Activated naive CD4-positive, alpha-beta T cell treated with anti-CD3 and anti-CD28 coated beads for 36 hours (primary cell): ENCODE results near the gene ZNF41. TPM values are rescaled to one million over a fixed set of nuclear protein-coding genes. Genes with fewer than 3 reads are reported as not detected.
"Not testable (repeated sequence)": the region's sequence is repeated elsewhere in the genome, so short reads cannot be mapped to it uniquely, and the experiment has no call there.

ENCODE experiments used
- CTCF ChIA-PET: fragments of 350-600 bp; sonication (Branson Sonifier 250); formaldehyde crosslinking; loops from one replicate; lab custom pipeline; 2021; ENCODE audit warnings: antibody characterized with exemption; lab: Charles Lee
- DNase-seq: peaks from one replicate; pipeline ENCODE4 v3.0.0-alpha.2; 2020
- H3K27ac Mint-ChIP-seq: one replicate; pipeline ENCODE4 v1.8.0; 2021; ENCODE audit warnings: mild to moderate bottlenecking, mixed read lengths
- H3K27me3 Mint-ChIP-seq: one replicate; pipeline ENCODE4 v1.8.0; 2021; ENCODE audit warnings: low read depth, mixed read lengths
- H3K36me3 Mint-ChIP-seq: one replicate; pipeline ENCODE4 v1.8.0; 2021; ENCODE audit warnings: low read depth, mixed read lengths
- H3K4me1 Mint-ChIP-seq: one replicate; pipeline ENCODE4 v1.8.0; 2021; ENCODE audit warnings: low read depth, mixed read lengths
- H3K4me3 Mint-ChIP-seq: one replicate; pipeline ENCODE4 v1.8.0; 2021; ENCODE audit warnings: mild to moderate bottlenecking, moderate library complexity, mixed read lengths
- H3K9me3 Mint-ChIP-seq: one replicate; pipeline ENCODE4 v1.8.0; 2021; ENCODE audit warnings: mixed read lengths
- intact Hi-C: fragments of 100-400 bp; cut with micrococcal nuclease; formaldehyde crosslinking; loops from one replicate; pipeline ENCODE4 v1.15.1; 2023
- total RNA-seq, 2 experiments: library from RNA; stranded (reverse); gene quantifications; one replicate each; pipeline ENCODE4 v1.2.3, GENCODE V29; 2021

ZNF41 gene
- total RNA-seq, 2 experiments from 2014 or later, result 4.6 to 6.4 TPM

- DNase-seq, result no peak
- intact Hi-C loops, result no loop called here
- CTCF ChIA-PET, result no interaction called here
Measured at GRCh38 chrX:47507153-47507867, 24.3 kb upstream of the ZNF41 start.

GRCh38 chrX:47503151-47503550 is 20.1 kb upstream of the ZNF41 start:
- DNase-seq, result no peak
- intact Hi-C loops, result no loop called here
- Mint-ChIP-seq H3K27me3 (no peaks in the 10 kb centered on the region), H3K27ac (no peak overlapping the region), H3K9me3 (no peaks in the 10 kb centered on the region), H3K4me3 (no peak overlapping the region), H3K36me3 (no peaks in the 10 kb centered on the region), H3K4me1 (peaks cover 4% of the 10 kb centered on the region)
- CTCF ChIA-PET, result interaction anchor here (1.2 kb wide), 1 partner anchor 20 kb away, joined by 4 read pairs; no protein-coding TSS in a partner anchor

More at GRCh38 chrX:47507153-47507867, 24.3 kb upstream of the ZNF41 start:
- no peak overlapping the region for H3K4me3 Mint-ChIP-seq
- no peaks in the 10 kb centered on the region for H3K9me3 Mint-ChIP-seq
- no peaks in the 10 kb centered on the region for H3K27me3 Mint-ChIP-seq
- H3K27ac Mint-ChIP-seq, result no peak overlapping the region
- peaks cover 4% of the 10 kb centered on the region for H3K4me1 Mint-ChIP-seq
- H3K36me3 Mint-ChIP-seq, result no peaks in the 10 kb centered on the region

- H3K27ac Mint-ChIP-seq, result no peak overlapping the region
- intact Hi-C loops, result no loop called here
- no peaks in the 10 kb centered on the region for H3K9me3 Mint-ChIP-seq
- peaks cover 2% of the 10 kb centered on the region for H3K4me1 Mint-ChIP-seq
- no peaks in the 10 kb centered on the region for H3K27me3 Mint-ChIP-seq
- CTCF ChIA-PET, result interaction anchor here (0.6 to 1.2 kb wide), 2 partner anchors 21 to 23 kb away, joined by 4 read pairs; no protein-coding TSS in a partner anchor
- no peaks in the 10 kb centered on the region for H3K36me3 Mint-ChIP-seq
- DNase-seq, result no peak
- no peak overlapping the region for H3K4me3 Mint-ChIP-seq
Measured at GRCh38 chrX:47502316-47503125, 19.5 kb upstream of the ZNF41 start.

DNA sequence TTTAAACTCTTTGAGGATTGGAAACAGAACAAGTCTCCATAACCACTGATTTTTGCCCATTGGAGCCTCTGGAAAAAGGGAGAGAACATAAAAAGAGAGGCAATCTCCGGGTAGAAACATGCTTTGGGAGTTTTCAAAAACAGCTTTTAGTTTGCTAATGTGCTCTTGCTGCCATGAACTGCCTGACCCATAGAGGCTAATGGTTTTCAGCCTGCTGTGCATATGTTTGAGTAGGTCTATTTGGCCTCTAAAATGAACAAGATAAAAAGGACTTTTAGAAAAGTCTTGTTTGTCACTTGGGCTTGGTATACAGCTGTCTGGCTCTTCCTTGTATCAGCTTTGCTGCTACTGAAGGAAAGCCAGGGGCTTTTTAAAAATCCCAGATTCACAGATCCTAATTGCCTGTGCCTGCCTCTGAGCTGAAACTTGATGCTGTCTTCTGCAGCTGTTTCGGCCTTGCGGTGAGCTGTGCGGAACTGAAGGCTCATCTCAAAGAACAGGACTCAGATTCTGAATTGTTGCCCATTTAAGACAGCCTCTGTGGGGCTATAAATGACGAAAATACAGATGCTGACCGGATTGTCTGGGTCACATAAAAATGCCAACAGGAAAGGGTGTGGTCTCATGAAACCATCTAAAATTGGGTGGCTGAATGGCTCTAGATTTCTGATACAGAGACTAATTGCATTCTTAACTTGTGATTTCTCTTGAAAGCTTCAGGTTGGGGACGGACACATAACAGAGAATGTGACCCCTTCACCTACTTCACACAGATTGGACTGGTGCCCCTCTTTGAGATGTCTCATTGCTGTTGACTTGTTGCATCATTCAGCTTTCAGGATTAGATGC is 18.4 kb upstream of the ZNF41 start:
- no peaks in the 10 kb centered on the region for H3K9me3 Mint-ChIP-seq
- no peak overlapping the region for H3K27ac Mint-ChIP-seq
- DNase-seq, result no peak
- CTCF ChIA-PET, result interaction anchor here (0.9 kb wide), 1 partner anchor 22 kb away, joined by 3 read pairs; no protein-coding TSS in a partner anchor
- H3K36me3 Mint-ChIP-seq, result no peaks in the 10 kb centered on the region
- H3K4me3 Mint-ChIP-seq, result no peak overlapping the region
- no peaks in the 10 kb centered on the region for H3K27me3 Mint-ChIP-seq
- no peaks in the 10 kb centered on the region for H3K4me1 Mint-ChIP-seq
- intact Hi-C loops, result no loop called here

DNA sequence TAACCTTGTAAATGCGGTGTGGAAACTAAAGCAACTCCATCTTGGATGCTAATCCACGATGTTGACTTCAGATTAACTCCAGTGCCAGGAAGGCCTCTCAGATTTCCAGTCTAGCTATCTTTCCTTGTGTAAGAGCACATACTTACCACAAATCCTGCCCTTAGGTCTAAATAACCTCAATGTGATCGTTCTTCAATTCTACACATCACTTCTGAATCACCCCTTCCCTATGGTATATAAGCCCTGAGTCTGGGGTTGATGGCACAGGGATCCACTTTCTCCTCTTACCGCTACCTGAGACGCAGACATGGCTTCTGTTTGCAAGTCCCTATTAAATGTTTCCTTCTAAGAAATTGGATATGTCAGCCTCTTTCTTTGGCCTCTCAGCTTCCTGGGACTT is 17.5 kb upstream of the ZNF41 start:
- Mint-ChIP-seq H3K27me3 (no peaks in the 10 kb centered on the region), H3K4me3 (no peak overlapping the region), H3K9me3 (no peaks in the 10 kb centered on the region), H3K27ac (no peak overlapping the region), H3K4me1 (no peaks in the 10 kb centered on the region), H3K36me3 (no peaks in the 10 kb centered on the region)
- no peak for DNase-seq
- CTCF ChIA-PET, result no interaction called here
- intact Hi-C loops, result no loop called here

GRCh38 chrX:47499293-47499692 is 16.3 kb upstream of the ZNF41 start:
- no peak overlapping the region for H3K4me3 Mint-ChIP-seq
- H3K36me3 Mint-ChIP-seq, result no peaks in the 10 kb centered on the region
- no peak for DNase-seq
- no peaks in the 10 kb centered on the region for H3K9me3 Mint-ChIP-seq
- no peaks in the 10 kb centered on the region for H3K4me1 Mint-ChIP-seq
- intact Hi-C loops, result no loop called here
- H3K27ac Mint-ChIP-seq, result no peak overlapping the region
- H3K27me3 Mint-ChIP-seq, result no peaks in the 10 kb centered on the region
- CTCF ChIA-PET, result interaction anchor here (0.6 kb wide), 1 partner anchor 118 kb away, joined by 5 read pairs; no protein-coding TSS in a partner anchor

DNA sequence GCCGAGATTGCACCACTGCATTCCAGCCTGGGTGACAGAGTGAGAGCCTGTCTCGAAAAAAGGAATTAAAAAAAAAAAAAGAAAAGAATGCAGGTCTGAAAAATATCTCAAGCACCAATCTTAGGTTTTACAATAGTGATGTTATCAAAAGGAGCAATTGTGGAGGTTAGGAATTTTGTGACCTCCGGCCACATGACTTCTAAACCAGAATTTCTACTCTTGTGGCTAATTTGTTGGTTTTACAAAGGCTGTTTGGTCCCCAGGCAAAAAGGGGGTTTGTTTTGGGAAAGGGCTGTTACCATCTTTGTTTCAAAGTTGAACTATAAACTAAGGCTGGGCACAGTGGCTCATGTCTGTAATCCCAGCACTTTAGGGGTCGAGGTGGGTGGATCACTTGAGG is 15.4 kb upstream of the ZNF41 start:
- intact Hi-C loops, result no loop called here
- no peaks in the 10 kb centered on the region for H3K4me1 Mint-ChIP-seq
- H3K27ac Mint-ChIP-seq, result no peak overlapping the region
- no peak for DNase-seq
- no peak overlapping the region for H3K4me3 Mint-ChIP-seq
- H3K36me3 Mint-ChIP-seq, result no peaks in the 10 kb centered on the region
- CTCF ChIA-PET, result no interaction called here
- no peaks in the 10 kb centered on the region for H3K27me3 Mint-ChIP-seq
- no peaks in the 10 kb centered on the region for H3K9me3 Mint-ChIP-seq

DNA sequence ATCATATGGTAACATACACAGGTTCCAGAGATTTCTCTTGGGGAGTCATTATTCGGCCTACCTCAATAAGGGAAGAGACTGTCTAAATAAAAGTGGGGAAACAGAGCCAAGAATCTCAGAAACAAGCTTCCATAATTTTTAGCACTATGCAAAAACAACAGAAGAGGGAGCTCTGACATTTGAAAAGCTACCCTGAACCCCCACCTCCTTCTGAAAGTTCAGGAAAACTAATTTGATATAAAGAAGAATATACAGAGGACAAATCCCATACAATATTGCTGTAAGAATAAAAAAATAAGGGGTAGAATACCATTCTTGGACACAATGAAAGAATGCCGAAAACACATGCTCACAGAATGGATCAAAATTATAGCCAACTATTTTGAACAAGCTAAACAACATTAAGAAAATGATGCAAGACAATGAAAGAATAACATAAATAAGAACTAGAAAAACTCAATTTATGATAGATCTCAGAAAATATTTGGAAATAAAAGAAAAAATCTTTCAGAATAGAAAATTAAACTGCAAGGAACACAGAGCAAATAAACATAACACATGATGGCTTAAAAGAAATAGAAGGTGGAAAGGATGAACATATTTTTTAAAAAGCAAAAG is 14.4 kb upstream of the ZNF41 start:
- intact Hi-C loops, result loop anchor here (2.0 kb wide), 1 partner anchor 25 kb away; no protein-coding TSS in a partner anchor

DNA sequence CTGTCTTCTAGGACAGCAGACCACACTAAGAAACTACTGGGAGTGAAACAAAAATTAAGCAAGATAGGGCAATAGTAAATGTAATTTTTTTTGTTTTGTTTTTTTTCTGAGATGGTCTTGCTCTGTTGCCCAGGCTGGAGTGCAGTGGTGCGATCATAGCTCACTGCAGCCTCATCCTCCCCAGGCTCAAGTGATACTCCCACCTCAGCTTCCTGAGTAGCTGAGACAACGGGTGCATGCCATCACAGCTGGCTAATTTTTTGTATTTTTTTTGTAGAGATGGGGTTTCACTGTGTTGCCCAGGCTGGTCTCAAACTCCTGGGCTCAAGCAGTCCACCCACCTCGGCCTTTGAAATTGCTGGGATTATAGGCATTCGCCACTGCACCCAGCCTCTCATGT is 9.1 kb upstream of the ZNF41 start:
- intact Hi-C loops, H3K36me3 Mint-ChIP-seq, H3K27ac Mint-ChIP-seq, H3K9me3 Mint-ChIP-seq, DNase-seq, H3K4me1 Mint-ChIP-seq, CTCF ChIA-PET, H3K27me3 Mint-ChIP-seq, H3K4me3 Mint-ChIP-seq: not testable (repeated sequence)

More for the DNA sequence above, 14.4 kb upstream of the ZNF41 start:
- no peaks in the 10 kb centered on the region for H3K27me3 Mint-ChIP-seq
- no peaks in the 10 kb centered on the region for H3K4me1 Mint-ChIP-seq
- H3K9me3 Mint-ChIP-seq, result no peaks in the 10 kb centered on the region
- no peak for DNase-seq
- no peak overlapping the region for H3K4me3 Mint-ChIP-seq
- H3K27ac Mint-ChIP-seq, result no peak overlapping the region
- no peaks in the 10 kb centered on the region for H3K36me3 Mint-ChIP-seq
- CTCF ChIA-PET, result interaction anchor here (0.6 to 1.6 kb wide), 3 partner anchors 23 to 253 kb away, joined by 3 to 7 read pairs (median 3); no protein-coding TSS in a partner anchor

DNA sequence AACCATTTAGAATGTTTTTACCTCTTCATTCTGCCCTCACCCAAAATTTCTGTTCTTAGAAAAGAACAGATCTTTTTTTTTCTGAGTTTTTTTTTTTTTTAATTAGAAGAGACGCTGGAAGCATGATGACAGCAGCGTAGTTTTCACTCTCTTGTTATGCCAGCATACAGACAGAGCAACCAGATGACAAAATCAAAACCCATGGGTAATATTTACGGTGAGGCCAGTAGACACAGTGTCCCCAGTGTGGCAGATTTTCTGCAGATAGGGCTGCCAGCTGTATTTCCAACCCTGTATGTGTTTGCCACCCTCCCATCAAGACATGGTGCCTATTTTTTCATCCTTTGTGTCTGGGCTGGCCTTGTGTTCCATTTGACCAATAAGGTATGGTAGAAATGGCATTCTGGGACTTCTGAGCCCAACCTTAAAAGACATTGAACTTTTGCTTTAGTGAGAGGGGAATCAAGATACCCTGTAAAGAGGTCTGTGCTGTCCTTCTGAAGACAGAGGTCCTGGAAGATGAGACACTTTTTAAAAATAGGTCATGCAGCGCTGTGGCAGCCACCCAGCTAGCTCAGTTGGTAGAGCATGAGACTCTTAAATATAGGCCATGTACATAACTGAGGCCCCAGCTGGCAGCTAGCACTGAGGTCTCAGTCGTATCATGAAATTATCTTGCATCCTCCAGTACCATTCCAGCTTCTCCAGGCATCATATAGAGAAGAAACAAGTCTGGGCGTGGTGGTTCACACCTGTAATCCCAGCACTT is 6.7 kb upstream of the ZNF41 start:
- H3K27me3 Mint-ChIP-seq, result no peaks in the 10 kb centered on the region

DNA sequence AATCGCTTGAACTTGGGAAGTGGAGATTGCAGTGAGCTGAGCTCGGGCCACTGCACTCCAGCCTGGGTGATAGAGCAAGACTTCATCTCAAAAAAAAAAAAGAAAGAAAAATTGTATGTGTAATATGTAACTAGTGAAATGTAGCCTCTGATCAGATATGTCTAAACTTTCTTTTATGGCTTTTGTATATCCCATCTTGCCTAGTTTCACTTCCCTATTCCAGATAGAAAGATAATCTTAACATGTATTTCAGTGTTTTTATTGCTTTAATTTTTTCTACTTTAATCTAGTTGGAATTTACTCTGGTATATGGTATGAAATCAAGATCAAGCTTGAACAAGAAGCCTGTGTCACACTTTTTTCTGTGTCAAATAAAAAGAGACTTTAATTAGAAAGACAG is 1.9 kb upstream of the ZNF41 start:
- H3K36me3 Mint-ChIP-seq, result no peaks in the 10 kb centered on the region
- no peak overlapping the region for H3K4me3 Mint-ChIP-seq
- DNase-seq, result no peak
- intact Hi-C loops, result loop anchor here (5.0 kb wide), 4 partner anchors 103 to 352 kb away; partner anchors contain the start of genes NDUFB11 and ZNF81
- H3K27ac Mint-ChIP-seq, result no peak overlapping the region
- CTCF ChIA-PET, result interaction anchor here (0.8 kb wide), 1 partner anchor 287 kb away, joined by 7 read pairs; no protein-coding TSS in a partner anchor
- H3K4me1 Mint-ChIP-seq, result peaks cover 30% of the 10 kb centered on the region
- H3K27me3 Mint-ChIP-seq, result no peaks in the 10 kb centered on the region
- no peaks in the 10 kb centered on the region for H3K9me3 Mint-ChIP-seq

More for the DNA sequence above, 6.7 kb upstream of the ZNF41 start:
- Mint-ChIP-seq H3K9me3 (no peaks in the 10 kb centered on the region), H3K27ac (no peak overlapping the region), H3K36me3 (no peaks in the 10 kb centered on the region), H3K4me1 (peaks cover 7% of the 10 kb centered on the region), H3K4me3 (no peak overlapping the region)
- CTCF ChIA-PET, result no interaction called here
- DNase-seq, result no peak
- intact Hi-C loops, result no loop called here
